Subcutaneous adipose tissue (tissue), 4 donors: ENCODE results near the gene NKAIN1. TPM values are rescaled to one million over a fixed set of nuclear protein-coding genes. Genes with fewer than 3 reads are reported as not detected.

ENCODE experiments used
- total RNA-seq, 4 donors: library from RNA; depleted of rRNA; stranded (reverse); fragments of >200 nt; gene quantifications; one replicate each; pipeline ENCODE4 v1.1.0, GENCODE V29; 2016
- TF ChIP-seq, protein P1 (sequence below): fragments of 450-650 bp; IDR thresholded peaks from one replicate; pipeline ENCODE4 v1.5.1; 2016; ENCODE audit warnings: low read depth, mild to moderate bottlenecking, control low read depth, antibody characterized with exemption, moderate library complexity

The NKAIN1 gene
- total RNA-seq, 4 donors from 2014 or later = not detected

DNA sequence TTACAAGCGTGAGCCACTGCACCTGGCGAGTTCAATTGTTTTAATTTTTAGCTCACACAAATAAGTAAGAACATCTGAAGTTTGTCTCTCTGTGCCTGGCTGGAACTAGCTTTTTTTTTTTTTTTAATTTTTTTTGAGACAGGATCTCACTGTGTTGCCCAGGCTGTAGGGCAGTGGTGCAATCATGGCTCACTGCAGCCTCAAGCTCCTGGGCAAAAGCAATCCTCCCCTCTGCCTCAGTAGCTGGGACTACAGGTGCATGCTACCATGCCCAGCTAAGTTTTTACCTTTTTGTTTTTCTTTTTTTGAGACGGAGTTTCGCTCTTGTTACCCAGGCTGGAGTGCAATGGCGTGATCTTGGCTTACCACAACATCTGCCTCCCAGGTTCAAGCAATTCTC is 7.9 kb downstream of the NKAIN1 start:
- TF ChIP-seq, protein P1, sequence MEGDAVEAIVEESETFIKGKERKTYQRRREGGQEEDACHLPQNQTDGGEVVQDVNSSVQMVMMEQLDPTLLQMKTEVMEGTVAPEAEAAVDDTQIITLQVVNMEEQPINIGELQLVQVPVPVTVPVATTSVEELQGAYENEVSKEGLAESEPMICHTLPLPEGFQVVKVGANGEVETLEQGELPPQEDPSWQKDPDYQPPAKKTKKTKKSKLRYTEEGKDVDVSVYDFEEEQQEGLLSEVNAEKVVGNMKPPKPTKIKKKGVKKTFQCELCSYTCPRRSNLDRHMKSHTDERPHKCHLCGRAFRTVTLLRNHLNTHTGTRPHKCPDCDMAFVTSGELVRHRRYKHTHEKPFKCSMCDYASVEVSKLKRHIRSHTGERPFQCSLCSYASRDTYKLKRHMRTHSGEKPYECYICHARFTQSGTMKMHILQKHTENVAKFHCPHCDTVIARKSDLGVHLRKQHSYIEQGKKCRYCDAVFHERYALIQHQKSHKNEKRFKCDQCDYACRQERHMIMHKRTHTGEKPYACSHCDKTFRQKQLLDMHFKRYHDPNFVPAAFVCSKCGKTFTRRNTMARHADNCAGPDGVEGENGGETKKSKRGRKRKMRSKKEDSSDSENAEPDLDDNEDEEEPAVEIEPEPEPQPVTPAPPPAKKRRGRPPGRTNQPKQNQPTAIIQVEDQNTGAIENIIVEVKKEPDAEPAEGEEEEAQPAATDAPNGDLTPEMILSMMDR = no peak

GRCh38 chr1:31230378-31230777 is 9.3 kb downstream of the NKAIN1 start:
- TF ChIP-seq, protein P1 = no peak

DNA sequence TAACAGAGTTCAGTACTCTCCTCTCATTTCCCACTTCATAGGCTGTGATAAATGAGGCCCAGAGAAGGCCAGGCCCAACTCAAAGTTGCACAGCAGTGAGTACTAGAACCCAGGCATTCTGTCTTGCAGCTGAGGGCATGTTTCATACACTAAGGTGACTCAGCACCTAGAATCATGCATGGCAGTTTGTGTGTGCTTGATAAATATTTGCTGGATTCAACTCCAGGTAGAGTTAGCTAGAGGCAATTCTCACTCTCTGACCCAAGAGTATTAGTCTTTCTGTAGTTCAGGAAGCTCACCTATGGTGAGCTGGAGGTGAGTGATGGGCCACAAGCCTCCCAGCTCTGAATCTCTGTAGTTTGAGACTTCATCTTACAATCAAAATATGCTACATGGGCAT is 10.7 kb downstream of the NKAIN1 start:
- TF ChIP-seq, protein P1 = no peak

GRCh38 chr1:31227891-31228568 is 11.7 kb downstream of the NKAIN1 start:
- TF ChIP-seq, protein P1 = no peak

DNA sequence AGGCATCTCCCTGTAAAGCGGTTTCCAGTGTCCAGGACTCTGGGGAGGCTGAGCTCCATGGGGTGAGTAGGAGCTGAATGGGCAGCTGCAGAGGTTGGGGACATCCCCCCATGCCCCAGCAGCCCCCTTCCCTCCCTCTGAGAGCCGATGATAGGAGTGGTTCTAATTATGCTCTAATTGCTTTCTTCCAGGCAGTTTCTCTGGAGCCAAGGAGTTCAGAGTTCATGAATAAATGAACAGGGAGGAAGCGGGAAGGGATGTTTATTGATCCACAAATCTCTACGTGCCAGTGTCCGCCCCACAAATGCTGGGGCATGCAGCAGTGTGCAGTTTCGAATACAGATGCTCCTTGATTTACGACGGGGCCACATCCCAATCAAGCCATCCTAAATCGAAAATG is 15.6 kb downstream of the NKAIN1 start:
- TF ChIP-seq, protein P1 = no peak

DNA sequence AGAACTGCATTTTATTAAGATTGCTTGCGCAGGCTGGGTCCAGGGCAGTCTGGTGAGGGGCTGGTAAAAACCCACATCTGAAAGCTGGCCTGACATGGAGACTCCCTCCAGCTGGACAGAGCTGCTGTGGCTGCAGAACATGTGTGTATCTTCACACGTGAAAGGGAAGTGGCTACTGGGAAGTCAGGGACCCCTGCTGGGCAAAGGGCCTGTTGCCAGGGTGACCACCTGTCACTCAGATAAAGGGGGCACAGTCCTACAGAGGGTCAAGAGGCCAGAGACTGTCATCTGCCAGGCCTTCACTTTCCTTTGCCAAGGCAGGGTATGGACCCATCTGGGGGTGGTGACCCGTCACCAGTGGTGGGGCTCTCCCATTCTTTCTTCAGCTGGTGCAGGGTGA is 17.5 kb downstream of the NKAIN1 start:
- TF ChIP-seq, protein P1 = no peak

DNA sequence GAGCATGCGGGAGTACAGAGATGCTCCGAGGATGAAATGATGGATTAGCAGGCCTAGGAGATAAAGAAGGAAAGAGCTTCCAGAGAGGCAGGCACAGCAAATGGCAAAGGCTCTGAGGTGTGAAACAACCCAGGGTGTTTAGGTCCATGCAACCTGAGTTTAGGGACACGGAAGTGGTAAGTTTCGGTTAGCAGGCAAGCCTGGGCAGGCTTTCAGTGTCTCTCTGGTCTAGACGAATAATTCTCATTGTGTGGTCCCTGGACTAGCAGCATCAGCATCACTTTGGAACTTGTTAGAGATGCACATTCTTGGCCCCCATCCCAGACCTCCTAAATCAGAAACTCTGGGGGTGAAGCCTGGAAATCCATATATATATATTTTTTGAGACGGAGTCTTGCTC is 18.6 kb downstream of the NKAIN1 start:
- TF ChIP-seq, protein P1 = no peak
